IMR-90 (cell line): Measurements from ENCODE around the gene ADGRD2. TPM values are rescaled to one million over a fixed set of nuclear protein-coding genes. Genes with fewer than 3 reads are reported as not detected.

Experiments
- ATAC-seq: fragments of 200-7000 bp; cut with Tn5 transposase; 2 replicates; pipeline ENCODE4 v1.9.1; 2020; ENCODE audit warnings: low read depth, mild to moderate bottlenecking, moderate library complexity
- BruUV-seq: library from RNA; stranded (reverse); fragments of 400-500 nt; replicated peaks from 2 replicates; lab custom pipeline; 2021; lab: Mats Ljungman, UMichigan
- CTCF ChIA-PET: fragments of 300-600 bp; formaldehyde crosslinking; extraction: SDS; loops from one replicate; lab custom pipeline; 2021; ENCODE audit warnings: antibody characterized with exemption; lab: Yijun Ruan, JAX
- POLR2A ChIA-PET: fragments of 300-600 bp; sonication (Branson Sonifier 250); formaldehyde crosslinking; loops from one replicate; lab custom pipeline; 2022; ENCODE audit warnings: antibody characterized with exemption; ENCODE audit not compliant: unreplicated experiment; lab: Charles Lee
- DNase-seq: peaks from one replicate; pipeline ENCODE4 v3.0.0; 2013
- H2AFZ ChIP-seq: replicated peaks from 2 replicates; pipeline ENCODE3; 2013; ENCODE audit warnings: low read length, mild to moderate bottlenecking; ENCODE audit not compliant: poor library complexity
- H2AK5ac ChIP-seq: 2 replicates; pipeline ENCODE4 v1.6.1; 2013; ENCODE audit warnings: low read depth, low read length, inconsistent platforms
- H2AK9ac ChIP-seq: replicated peaks from 2 replicates; pipeline ENCODE3; 2013; ENCODE audit warnings: mild to moderate bottlenecking, low read depth, low read length, moderate library complexity; ENCODE audit not compliant: poor library complexity
- H2BK120ac ChIP-seq: 2 replicates; pipeline ENCODE4 v1.6.1; 2013; ENCODE audit warnings: low read depth, low read length, inconsistent platforms
- H2BK15ac ChIP-seq: 3 replicates; pipeline ENCODE4 v1.6.1; 2013; ENCODE audit warnings: low read depth, low read length, inconsistent platforms
- H2BK20ac ChIP-seq: 2 replicates; pipeline ENCODE4 v1.6.1; 2013; ENCODE audit warnings: low read depth, mild to moderate bottlenecking, inconsistent platforms, low read length, moderate library complexity
- H2BK5ac ChIP-seq: 2 replicates; pipeline ENCODE4 v1.6.1; 2013; ENCODE audit warnings: mild to moderate bottlenecking, low read depth, low read length, inconsistent platforms; ENCODE audit not compliant: poor library complexity, severe bottlenecking
- H3K14ac ChIP-seq: replicated peaks from 2 replicates; pipeline ENCODE4 v1.6.1; 2013; ENCODE audit warnings: low read depth, low read length, inconsistent platforms
- H3K18ac ChIP-seq: 2 replicates; pipeline ENCODE4 v1.6.1; 2013; ENCODE audit warnings: low read depth, low read length, control low read depth
- H3K23ac ChIP-seq: 2 replicates; pipeline ENCODE4 v1.6.1; 2013; ENCODE audit warnings: low read depth, low read length, inconsistent platforms
- H3K27ac ChIP-seq: 2 replicates; pipeline ENCODE4 v1.5.1; 2013; ENCODE audit warnings: mild to moderate bottlenecking, control low read depth, low read length; ENCODE audit not compliant: insufficient read depth
- H3K27me3 ChIP-seq: 2 replicates; pipeline ENCODE4 v1.6.1; 2013; ENCODE audit warnings: low read length; ENCODE audit not compliant: control insufficient read depth, insufficient read depth
- H3K36me3 ChIP-seq: 2 replicates; pipeline ENCODE4 v1.6.1; 2013; ENCODE audit warnings: low read length, mixed read lengths; ENCODE audit not compliant: control insufficient read depth, insufficient read depth
- H3K4ac ChIP-seq: 2 replicates; pipeline ENCODE4 v1.6.1; 2013; ENCODE audit warnings: low read depth, low read length, inconsistent platforms
- H3K4me1 ChIP-seq: 2 replicates; pipeline ENCODE4 v1.6.1; 2013; ENCODE audit warnings: low read length, mixed read lengths; ENCODE audit not compliant: control insufficient read depth, insufficient read depth
- H3K4me2 ChIP-seq: 2 replicates; pipeline ENCODE4 v1.6.1; 2013; ENCODE audit warnings: low read depth, mild to moderate bottlenecking, control low read depth, low read length, moderate library complexity
- H3K4me3 ChIP-seq: 2 replicates; pipeline ENCODE4 v1.5.1; 2013; ENCODE audit warnings: low read depth, mild to moderate bottlenecking, control low read depth, low read length, moderate library complexity; ENCODE audit not compliant: insufficient read depth
- H3K56ac ChIP-seq: 2 replicates; pipeline ENCODE4 v1.6.1; 2013; ENCODE audit warnings: low read length, inconsistent platforms; ENCODE audit not compliant: insufficient read depth; ENCODE audit errors: extremely low read depth
- H3K79me1 ChIP-seq, 2 experiments: 2 replicates each; pipeline ENCODE4 v1.6.1; 2013; ENCODE audit warnings: low read length in 2 of 2, inconsistent platforms in 1 of 2, low read depth in 1 of 2
- H3K9ac ChIP-seq: 2 replicates; pipeline ENCODE4 v1.6.1; 2013; ENCODE audit warnings: low read depth, low read length, control low read depth
- H3K9me1 ChIP-seq: 2 replicates; pipeline ENCODE4 v1.6.1; 2013; ENCODE audit warnings: low read length, inconsistent platforms; ENCODE audit not compliant: insufficient read depth
- H3K9me3 ChIP-seq: 2 replicates; pipeline ENCODE4 v1.6.1; 2013; ENCODE audit warnings: low read length; ENCODE audit not compliant: control insufficient read depth, insufficient read depth
- H4K20me1 ChIP-seq: 2 replicates; pipeline ENCODE4 v1.6.1; 2013; ENCODE audit warnings: low read length, inconsistent platforms; ENCODE audit not compliant: insufficient read depth
- H4K5ac ChIP-seq: 2 replicates; pipeline ENCODE4 v1.6.1; 2013; ENCODE audit warnings: mild to moderate bottlenecking, low read depth, low read length, control low read depth
- H4K8ac ChIP-seq, 2 experiments: 2 replicates each; pipeline ENCODE4 v1.6.1; 2013; ENCODE audit warnings: low read depth in 2 of 2, low read length in 2 of 2, control low read depth in 1 of 2, inconsistent platforms in 1 of 2
- H4K91ac ChIP-seq: 2 replicates; pipeline ENCODE4 v1.6.1; 2013; ENCODE audit warnings: low read depth, low read length, inconsistent platforms; ENCODE audit not compliant: insufficient read depth
- BHLHE40 ChIP-seq: fragments of 150-350 bp; IDR thresholded peaks from 2 replicates; pipeline ENCODE4 v1.6.1; 2016; ENCODE audit warnings: mild to moderate bottlenecking, low read depth, low read length
- CHD1 ChIP-seq: IDR thresholded peaks from 2 replicates; pipeline ENCODE4 v1.6.1; 2012; ENCODE audit warnings: low read depth, low read length, improper control_type of control experiment
- FOS ChIP-seq: fragments of 150-350 bp; IDR thresholded peaks from 2 replicates; pipeline ENCODE4 v1.6.1; 2016; ENCODE audit warnings: low read depth, low read length
- POLR2A ChIP-seq: IDR thresholded peaks from 2 replicates; pipeline ENCODE4 v1.6.1; 2012; ENCODE audit warnings: mild to moderate bottlenecking, low read depth, low read length
- WGBS, 2 experiments: methylation state at CpG; one replicate each; pipeline versions ENCODE4 v1.1.5 to v1.1.7; 2013; ENCODE audit warnings: missing lambda C conversion rate in 2 of 2; ENCODE audit not compliant: insufficient read length in 1 of 2; ENCODE audit errors: extremely low coverage in 2 of 2; 5-methylcytosine and 5-hydroxymethylcytosine counted together
- dilution Hi-C: fragments of 300-500 bp; cut with HindIII; formaldehyde crosslinking; loops from one replicate; pipeline ENCODE4 v1.14.3; 2018; ENCODE audit warnings: low sequenced_read_pairs; ENCODE audit not compliant: unreplicated experiment
- in situ Hi-C: fragments of 300-500 bp; cut with MboI; formaldehyde crosslinking; loops from 3 replicates; pipeline ENCODE4 v1.14.3; 2019; ENCODE audit warnings: low sequenced_read_pairs, inconsistent platforms, mixed read lengths
- intact Hi-C: fragments of 100-400 bp; cut with micrococcal nuclease; formaldehyde crosslinking; loops from 2 replicates; pipeline ENCODE4 v1.10.0; 2022
- polyA plus RNA-seq, 3 experiments: library from polyadenylated mRNA; depleted of rRNA; stranded (reverse); fragments of >200 nt; gene quantifications; 2 replicates each; pipeline ENCODE4 v1.2.3, GENCODE V29; 2012; ENCODE audit warnings: low replicate concordance in 1 of 3
- total RNA-seq: library from RNA; depleted of rRNA; stranded (reverse); fragments of >200 nt; gene quantifications from 2 replicates; pipeline ENCODE4 v1.2.3, GENCODE V29; 2012
- TF ChIP-seq, protein P1 (sequence below): fragments of 150-350 bp; IDR thresholded peaks from 2 replicates; pipeline ENCODE4 v1.6.1; 2016; ENCODE audit warnings: low read depth, mild to moderate bottlenecking, low read length, moderate library complexity, borderline replicate concordance
- TF ChIP-seq, protein P2 (sequence below): fragments of 150-350 bp; IDR thresholded peaks from 2 replicates; pipeline ENCODE4 v1.6.1; 2017; ENCODE audit warnings: mild to moderate bottlenecking, antibody characterized with exemption, low read length, low read depth

ADGRD2 gene
- total and polyA plus RNA-seq, 2 of the 4 experiments (the other 2 are of a cell fraction), result not detected

DNA sequence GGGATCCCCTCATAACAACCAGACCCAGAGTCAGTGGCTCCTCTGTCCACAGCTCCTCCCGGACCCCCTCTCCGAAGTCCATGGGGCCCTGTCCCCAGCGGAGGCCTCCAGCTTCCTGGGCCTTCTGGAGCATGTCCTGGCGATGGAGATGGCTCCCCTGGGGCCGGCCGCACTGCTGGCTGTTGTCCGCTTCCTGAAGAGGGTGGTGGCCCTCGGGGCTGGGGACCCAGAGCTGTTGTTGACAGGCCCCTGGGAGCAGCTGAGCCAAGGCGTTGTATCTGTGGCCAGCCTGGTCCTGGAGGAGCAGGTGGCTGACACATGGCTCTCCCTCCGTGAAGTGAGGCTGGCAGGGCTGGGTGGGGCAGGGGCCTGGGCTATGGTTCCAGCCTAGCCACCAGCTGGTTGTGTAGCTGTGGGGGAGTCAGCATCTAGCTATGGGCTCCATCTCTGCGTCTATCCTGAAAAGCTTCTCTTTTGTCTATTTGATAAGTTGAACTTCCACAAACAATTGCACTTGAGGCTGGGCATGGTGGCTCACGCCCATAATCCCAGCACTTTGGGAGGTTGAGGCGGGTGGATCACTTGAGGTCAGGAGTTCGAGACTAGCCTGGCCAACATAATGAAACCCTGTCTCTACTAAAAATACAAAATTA is 4.7 kb downstream of the ADGRD2 start:
- Histone ChIP-seq H2BK120ac (no peak overlapping the region), H4K91ac (no peak overlapping the region), H2BK5ac (no peak overlapping the region), H4K8ac (no peak overlapping the region), H3K79me1 (no peaks in the 10 kb centered on the region), H3K4ac (no peak overlapping the region), H3K18ac (no peak overlapping the region), H3K56ac (no peak overlapping the region), H2AFZ (no peak overlapping the region), H3K9me1 (no peaks in the 10 kb centered on the region), H4K5ac (no peak overlapping the region), H2AK9ac (no peak overlapping the region), H2AK5ac (no peak overlapping the region), H3K27ac (no peak overlapping the region), H3K4me3 (no peak overlapping the region), H3K36me3 (no peaks in the 10 kb centered on the region), H3K9ac (no peak overlapping the region), H2BK20ac (no peak overlapping the region), H3K4me1 (no peaks in the 10 kb centered on the region), H4K20me1 (no peaks in the 10 kb centered on the region), H3K4me2 (no peak overlapping the region), H3K23ac (no peak overlapping the region), H3K9me3 (no peaks in the 10 kb centered on the region), H3K27me3 (peaks cover 63% of the 10 kb centered on the region), H2BK15ac (no peak overlapping the region), H3K14ac (no peak overlapping the region)
- BruUV-seq, result no TSS peak
- no peak for TF ChIP-seq FOS
- no peak for TF ChIP-seq POLR2A
- no peak for TF ChIP-seq CHD1
- TF ChIP-seq, protein P1, sequence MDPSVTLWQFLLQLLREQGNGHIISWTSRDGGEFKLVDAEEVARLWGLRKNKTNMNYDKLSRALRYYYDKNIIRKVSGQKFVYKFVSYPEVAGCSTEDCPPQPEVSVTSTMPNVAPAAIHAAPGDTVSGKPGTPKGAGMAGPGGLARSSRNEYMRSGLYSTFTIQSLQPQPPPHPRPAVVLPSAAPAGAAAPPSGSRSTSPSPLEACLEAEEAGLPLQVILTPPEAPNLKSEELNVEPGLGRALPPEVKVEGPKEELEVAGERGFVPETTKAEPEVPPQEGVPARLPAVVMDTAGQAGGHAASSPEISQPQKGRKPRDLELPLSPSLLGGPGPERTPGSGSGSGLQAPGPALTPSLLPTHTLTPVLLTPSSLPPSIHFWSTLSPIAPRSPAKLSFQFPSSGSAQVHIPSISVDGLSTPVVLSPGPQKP, result no peak
- no peak for TF ChIP-seq BHLHE40
- TF ChIP-seq, protein P2, sequence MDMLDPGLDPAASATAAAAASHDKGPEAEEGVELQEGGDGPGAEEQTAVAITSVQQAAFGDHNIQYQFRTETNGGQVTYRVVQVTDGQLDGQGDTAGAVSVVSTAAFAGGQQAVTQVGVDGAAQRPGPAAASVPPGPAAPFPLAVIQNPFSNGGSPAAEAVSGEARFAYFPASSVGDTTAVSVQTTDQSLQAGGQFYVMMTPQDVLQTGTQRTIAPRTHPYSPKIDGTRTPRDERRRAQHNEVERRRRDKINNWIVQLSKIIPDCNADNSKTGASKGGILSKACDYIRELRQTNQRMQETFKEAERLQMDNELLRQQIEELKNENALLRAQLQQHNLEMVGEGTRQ, result no peak
- POLR2A ChIA-PET, result no interaction called here
- WGBS, 2 experiments, result 74% methylated on average over 5 of the region's 14 CpGs; no CpG with 5 or more reads in 1 of the 2 experiments
- in situ Hi-C loops (no loop called here), dilution Hi-C loops (no loop called here), intact Hi-C loops (no loop called here)
- no peak for ATAC-seq
- DNase-seq, result no peak
- CTCF ChIA-PET, result no interaction called here
